Measurements from ENCODE around the gene GPX6. TPM values are rescaled to one million over a fixed set of nuclear protein-coding genes. Genes with fewer than 3 reads are reported as not detected.

GPX6 gene
- total and polyA plus RNA-seq, 10 of the 15 experiments (the other 5 are each of a cell fraction or from before 2014, with no cell fraction given) = not detected

DNA sequence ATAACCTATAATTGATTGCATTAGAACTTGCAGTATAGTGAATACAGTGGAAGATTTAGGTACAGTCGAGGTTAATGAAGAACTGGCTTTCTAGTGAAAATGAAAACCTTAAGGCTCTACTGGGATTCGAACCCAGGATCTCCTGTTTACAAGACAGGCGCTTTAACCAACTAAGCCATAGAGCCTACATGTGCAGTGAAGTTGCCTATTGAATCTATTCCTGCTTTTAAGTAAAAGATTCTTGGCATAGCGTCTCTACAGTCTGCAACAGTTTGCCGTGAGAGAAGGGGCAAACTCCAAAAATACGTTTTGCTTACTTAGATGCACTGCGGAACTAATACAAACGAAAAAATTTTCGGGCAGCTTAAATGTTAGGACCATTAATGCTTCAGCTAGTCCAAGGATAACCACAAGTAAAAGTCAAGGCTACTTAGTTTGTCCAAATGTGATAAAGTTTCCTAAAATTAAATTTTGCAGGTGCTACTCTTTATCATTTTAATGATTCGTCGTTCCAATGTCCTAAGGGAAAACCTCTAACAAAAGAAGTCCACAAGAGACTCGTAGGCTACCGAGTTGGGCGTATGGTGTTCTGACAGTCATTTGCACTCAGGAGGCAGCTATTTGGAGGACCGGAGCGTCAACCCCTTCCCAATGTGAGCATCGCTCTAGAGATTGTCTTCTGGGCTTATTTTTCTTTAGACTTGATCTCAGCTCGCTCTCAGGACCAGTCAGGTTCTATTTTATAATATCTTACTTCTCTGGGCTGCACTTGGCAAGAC, 41.0 kb downstream of the GPX6 start:
- H3K27ac ChIP-seq (ENCODE audit: control insufficient read depth, insufficient read depth) = no peak overlapping the region
- ATAC-seq (peak; percentile 87), FAIRE-seq (peak; percentile 80), DNase-seq (ENCODE audit: low read depth, low spot score) (peak; percentile 76)
- in situ Hi-C loops (cut with MboI) = no loop called here
- RAD21 ChIA-PET (ENCODE audit: unreplicated experiment) = no interaction called here
- no peaks in the 10 kb centered on the region for H3K36me3 ChIP-seq (ENCODE audit: control insufficient read depth in 2 of 2, insufficient read depth in 2 of 2, low read length in 1 of 2)
- no peaks in the 10 kb centered on the region for H3K79me2 ChIP-seq (ENCODE audit: control insufficient read depth, insufficient read depth, low read length)
- H3K9ac ChIP-seq (ENCODE audit: control insufficient read depth, insufficient read depth, low read length) = no peak overlapping the region
- CTCF ChIA-PET = interaction anchor here (1.0 kb wide), 1 partner anchor 482 kb away, joined by 3 read pairs; no protein-coding TSS in a partner anchor
- no peaks in the 10 kb centered on the region for H3K9me3 ChIP-seq (replicated peaks; ENCODE audit: control insufficient read depth, insufficient read depth, low read length)
- peak overlapping the region; percentile 52 for H2AFZ ChIP-seq (ENCODE audit: control insufficient read depth, low read depth, low read length)
- intact Hi-C loops (cut with micrococcal nuclease; ENCODE audit: unreplicated experiment) = no loop called here
- H3K4me3 ChIP-seq = peak overlapping the region; percentile 48; the same call in 1 of the 2 replicates
- no TSS peak for BruUV-seq (replicated peaks)
- H3K27me3 ChIP-seq (replicated peaks in 1 of 2; ENCODE audit: control insufficient read depth in 2 of 2, insufficient read depth in 2 of 2, low read length in 1 of 2) = peaks cover 0 to 3% of the 10 kb centered on the region in 2 experiments; a peak in 3 of 4 replicates
- SMC1A ChIA-PET (ENCODE audit: uncharacterized antibody, unreplicated experiment) = no interaction called here
- WGBS (ENCODE audit: insufficient coverage, insufficient replicate concordance, low lambda C conversion rate, missing lambda C conversion rate) = 3% methylated on average over 18 of the region's 18 CpGs
- H3K4me2 ChIP-seq (ENCODE audit: control insufficient read depth, insufficient read depth) = peak overlapping the region; percentile 74
- no peaks in the 10 kb centered on the region for H4K20me1 ChIP-seq (ENCODE audit: control insufficient read depth, insufficient read depth)
- no peaks in the 10 kb centered on the region for H3K4me1 ChIP-seq (ENCODE audit: control insufficient read depth, insufficient read depth, low read length)
- POLR2A ChIA-PET = no interaction called here
- peak in 1 of 2 experiments; percentile 48; a peak in 1 of 4 replicates for TF ChIP-seq EP300 (IDR thresholded peaks at IDR 0.05; ENCODE audit: borderline replicate concordance in 1 of 2, control insufficient read depth in 1 of 2, low read depth in 2 of 2, low read length in 2 of 2)
- no peak for TF ChIP-seq STAT3 (IDR thresholded peaks at IDR 0.05; ENCODE audit: low read depth, low read length)
- TF ChIP-seq STAT1 (conservative IDR thresholded peaks at IDR 0.05) = no peak
- no peak for TF ChIP-seq PAX5 (IDR thresholded peaks at IDR 0.05; ENCODE audit: borderline replicate concordance, low read depth, low read length)
- TF ChIP-seq RUNX3 (IDR thresholded peaks at IDR 0.05; ENCODE audit: low read length) = peak; percentile 23; the same call in 1 of the 2 replicates
- no peak for TF ChIP-seq NRF1 (conservative IDR thresholded peaks at IDR 0.05; ENCODE audit: low read depth, low read length)
- TF ChIP-seq GATAD2B (conservative IDR thresholded peaks at IDR 0.05; ENCODE audit: low read depth) = no peak
- TF ChIP-seq E4F1 (IDR thresholded peaks at IDR 0.05; ENCODE audit: borderline replicate concordance, partially characterized antibody) = no peak
- no peak for TF ChIP-seq MTA3 (IDR thresholded peaks at IDR 0.05; ENCODE audit: borderline replicate concordance, low read length)
- TF ChIP-seq, protein P1, sequence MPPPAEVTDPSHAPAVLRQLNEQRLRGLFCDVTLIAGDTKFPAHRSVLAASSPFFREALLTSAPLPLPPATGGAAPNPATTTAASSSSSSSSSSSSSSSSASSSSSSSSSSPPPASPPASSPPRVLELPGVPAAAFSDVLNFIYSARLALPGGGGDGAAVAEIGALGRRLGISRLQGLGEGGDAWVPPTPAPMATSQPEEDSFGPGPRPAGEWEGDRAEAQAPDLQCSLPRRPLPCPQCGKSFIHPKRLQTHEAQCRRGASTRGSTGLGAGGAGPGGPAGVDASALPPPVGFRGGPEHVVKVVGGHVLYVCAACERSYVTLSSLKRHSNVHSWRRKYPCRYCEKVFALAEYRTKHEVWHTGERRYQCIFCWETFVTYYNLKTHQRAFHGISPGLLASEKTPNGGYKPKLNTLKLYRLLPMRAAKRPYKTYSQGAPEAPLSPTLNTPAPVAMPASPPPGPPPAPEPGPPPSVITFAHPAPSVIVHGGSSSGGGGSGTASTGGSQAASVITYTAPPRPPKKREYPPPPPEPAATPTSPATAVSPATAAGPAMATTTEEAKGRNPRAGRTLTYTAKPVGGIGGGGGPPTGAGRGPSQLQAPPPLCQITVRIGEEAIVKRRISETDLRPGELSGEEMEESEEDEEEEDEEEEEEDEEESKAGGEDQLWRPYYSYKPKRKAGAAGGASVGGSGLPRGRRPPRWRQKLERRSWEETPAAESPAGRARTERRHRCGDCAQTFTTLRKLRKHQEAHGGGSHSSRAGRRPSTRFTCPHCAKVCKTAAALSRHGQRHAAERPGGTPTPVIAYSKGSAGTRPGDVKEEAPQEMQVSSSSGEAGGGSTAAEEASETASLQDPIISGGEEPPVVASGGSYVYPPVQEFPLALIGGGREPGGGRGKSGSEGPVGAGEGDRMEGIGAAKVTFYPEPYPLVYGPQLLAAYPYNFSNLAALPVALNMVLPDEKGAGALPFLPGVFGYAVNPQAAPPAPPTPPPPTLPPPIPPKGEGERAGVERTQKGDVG (CRISPR knock-in tag; IDR thresholded peaks at IDR 0.05) = no peak
- TF ChIP-seq CHD2 (IDR thresholded peaks at IDR 0.05; ENCODE audit: borderline replicate concordance, low read depth, low read length) = no peak
- TF ChIP-seq, protein P2, sequence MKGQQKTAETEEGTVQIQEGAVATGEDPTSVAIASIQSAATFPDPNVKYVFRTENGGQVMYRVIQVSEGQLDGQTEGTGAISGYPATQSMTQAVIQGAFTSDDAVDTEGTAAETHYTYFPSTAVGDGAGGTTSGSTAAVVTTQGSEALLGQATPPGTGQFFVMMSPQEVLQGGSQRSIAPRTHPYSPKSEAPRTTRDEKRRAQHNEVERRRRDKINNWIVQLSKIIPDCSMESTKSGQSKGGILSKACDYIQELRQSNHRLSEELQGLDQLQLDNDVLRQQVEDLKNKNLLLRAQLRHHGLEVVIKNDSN (IDR thresholded peaks at IDR 0.05; ENCODE audit: borderline replicate concordance, extremely low read length, insufficient read depth, low read depth, low read length) = no peak
- TF ChIP-seq EED (IDR thresholded peaks at IDR 0.05; ENCODE audit: low read depth) = no peak
- TF ChIP-seq HDAC2 (IDR thresholded peaks at IDR 0.05) = no peak
- TF ChIP-seq FOS (IDR thresholded peaks at IDR 0.05; ENCODE audit: borderline replicate concordance, extremely low read depth, insufficient read length) = peak; percentile 1
- TF ChIP-seq TBL1XR1 (IDR thresholded peaks at IDR 0.05; ENCODE audit: low read depth, low read length) = peak; percentile 43; the same call in 1 of the 2 replicates
- peak; percentile 85 for TF ChIP-seq SREBF2 (IDR thresholded peaks at IDR 0.05; ENCODE audit: low read length)
- peak; percentile 40; the same call in 1 of the 2 replicates for TF ChIP-seq GABPA (IDR thresholded peaks at IDR 0.05; ENCODE audit: low read depth)

All from GM12878 (cell line).